LNCAP (cell line): ENCODE data around the gene ELP1.

Source experiments
- TF ChIP-seq, protein P1 (sequence below): fragments of 450-650 bp; IDR thresholded peaks from 2 replicates; pipeline ENCODE4 v1.5.1; 2017; ENCODE audit warnings: mild to moderate bottlenecking

ELP1 gene

DNA sequence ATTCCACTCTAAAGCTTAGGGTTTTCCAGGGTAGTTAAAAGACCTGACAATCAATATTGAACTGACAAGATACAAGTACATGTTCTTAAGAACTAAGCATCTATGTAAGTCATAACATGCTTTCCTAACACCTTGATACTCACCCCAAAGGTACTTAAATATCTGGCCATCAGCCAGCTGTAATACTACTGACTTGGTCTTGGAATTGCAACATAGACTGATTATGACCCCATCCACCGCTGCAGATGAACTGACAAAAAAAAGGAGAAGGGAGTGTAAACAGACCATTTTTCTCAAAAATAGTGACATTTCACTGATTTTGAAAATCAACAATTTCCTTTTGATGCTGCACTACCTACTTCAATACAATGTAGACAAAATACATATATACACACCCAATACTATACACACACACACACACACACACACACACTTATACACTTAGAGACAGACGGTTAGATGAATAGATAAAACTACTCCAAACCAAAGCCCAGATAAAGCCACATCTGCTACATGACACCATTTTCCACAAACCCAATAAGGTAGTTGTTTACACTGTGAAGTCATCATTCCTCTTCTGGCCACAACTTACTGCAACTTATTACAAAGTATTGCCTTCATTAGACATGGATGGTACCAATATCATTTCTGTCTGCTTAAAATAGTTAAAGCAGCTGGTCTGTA lies 30.4 kb downstream of the ELP1 start:
- TF ChIP-seq, protein P1, sequence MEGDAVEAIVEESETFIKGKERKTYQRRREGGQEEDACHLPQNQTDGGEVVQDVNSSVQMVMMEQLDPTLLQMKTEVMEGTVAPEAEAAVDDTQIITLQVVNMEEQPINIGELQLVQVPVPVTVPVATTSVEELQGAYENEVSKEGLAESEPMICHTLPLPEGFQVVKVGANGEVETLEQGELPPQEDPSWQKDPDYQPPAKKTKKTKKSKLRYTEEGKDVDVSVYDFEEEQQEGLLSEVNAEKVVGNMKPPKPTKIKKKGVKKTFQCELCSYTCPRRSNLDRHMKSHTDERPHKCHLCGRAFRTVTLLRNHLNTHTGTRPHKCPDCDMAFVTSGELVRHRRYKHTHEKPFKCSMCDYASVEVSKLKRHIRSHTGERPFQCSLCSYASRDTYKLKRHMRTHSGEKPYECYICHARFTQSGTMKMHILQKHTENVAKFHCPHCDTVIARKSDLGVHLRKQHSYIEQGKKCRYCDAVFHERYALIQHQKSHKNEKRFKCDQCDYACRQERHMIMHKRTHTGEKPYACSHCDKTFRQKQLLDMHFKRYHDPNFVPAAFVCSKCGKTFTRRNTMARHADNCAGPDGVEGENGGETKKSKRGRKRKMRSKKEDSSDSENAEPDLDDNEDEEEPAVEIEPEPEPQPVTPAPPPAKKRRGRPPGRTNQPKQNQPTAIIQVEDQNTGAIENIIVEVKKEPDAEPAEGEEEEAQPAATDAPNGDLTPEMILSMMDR: no peak

DNA sequence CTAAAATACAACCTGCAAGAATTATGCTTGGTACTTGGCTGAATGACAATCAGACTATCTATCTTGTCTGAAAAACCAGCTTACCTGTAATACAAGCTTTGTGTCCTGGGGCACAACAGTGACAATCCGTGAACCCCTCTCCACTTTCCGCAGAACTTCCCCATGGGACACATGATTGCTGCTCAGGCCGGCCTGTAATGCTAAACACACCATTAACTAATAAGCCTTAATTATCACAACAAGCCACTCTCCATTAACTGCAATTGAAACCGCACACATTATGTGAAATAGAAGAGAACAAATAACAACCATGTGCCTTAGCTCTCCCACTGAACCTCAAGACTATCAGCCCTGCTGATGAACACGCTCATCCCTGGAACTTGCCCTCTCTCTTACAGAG lies 33.7 kb downstream of the ELP1 start:
- TF ChIP-seq, protein P1: no peak

DNA sequence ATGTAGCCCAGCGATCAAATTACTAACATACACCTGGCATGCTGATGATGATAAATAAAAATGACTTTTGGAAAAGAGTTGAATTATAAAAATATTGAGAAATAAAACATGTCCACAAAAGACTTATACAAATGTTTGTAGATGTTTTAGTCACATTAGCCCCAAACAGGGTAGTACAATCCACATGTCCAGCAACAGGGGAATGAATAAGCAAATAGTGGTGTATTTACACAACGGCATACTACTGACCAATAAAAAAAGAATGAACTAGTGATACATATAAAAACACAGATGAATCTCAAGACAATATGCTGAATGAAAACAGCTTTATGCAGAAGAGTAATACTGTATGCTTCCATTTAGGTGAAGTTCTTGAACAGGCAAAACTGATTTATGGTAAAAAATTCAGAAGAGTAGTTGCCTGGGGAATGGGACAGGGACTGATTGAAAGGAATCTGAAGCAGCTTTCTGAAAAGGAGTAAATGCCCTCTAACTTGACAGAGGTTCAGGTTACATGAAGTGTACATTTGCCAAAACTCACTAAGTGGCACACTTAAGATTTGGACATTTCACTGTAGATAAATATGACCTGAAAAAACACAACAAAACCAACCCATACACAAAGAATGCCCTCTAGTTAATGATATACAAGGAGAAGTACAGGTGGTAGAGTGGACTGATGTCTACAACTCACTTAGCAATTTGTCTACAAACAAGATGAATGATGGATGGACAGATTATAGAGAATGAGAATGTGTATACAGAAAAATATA lies 36.4 kb downstream of the ELP1 start:
- TF ChIP-seq, protein P1: no peak

DNA sequence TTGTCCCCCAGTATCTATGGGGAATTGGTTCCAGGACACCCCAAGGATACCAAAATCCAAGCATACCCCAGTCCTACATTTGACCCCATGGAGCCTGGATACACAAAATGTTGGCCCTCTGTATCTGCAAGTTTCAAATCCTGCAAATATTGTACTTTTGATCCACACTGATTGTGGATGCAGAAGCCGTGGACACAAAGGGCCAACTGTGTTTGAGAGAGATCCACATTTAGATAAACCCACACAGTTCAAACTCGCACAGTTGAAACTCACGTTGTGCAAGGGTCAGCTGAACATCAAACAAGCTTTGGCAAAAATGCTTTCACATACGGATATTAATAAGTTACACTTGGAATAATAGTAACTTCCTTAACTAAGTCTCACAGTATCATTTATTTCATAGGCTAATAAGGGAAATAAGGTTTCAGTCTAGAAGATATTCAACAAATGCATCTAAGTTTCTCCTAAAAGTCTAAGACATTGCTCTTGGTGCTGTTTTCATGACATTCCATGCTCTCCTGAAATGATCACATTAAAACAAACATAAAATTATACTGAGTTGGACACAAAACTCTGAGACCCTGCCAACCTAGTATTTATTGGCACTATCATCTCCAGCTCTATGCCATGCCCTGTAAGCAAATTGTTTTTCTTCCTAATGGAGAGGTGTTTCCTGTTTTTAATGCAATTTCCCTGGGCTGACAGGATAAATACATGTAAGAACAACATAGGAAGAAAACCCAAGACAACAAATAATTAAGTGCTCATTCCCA lies 39.5 kb downstream of the ELP1 start:
- TF ChIP-seq, protein P1: no peak

DNA sequence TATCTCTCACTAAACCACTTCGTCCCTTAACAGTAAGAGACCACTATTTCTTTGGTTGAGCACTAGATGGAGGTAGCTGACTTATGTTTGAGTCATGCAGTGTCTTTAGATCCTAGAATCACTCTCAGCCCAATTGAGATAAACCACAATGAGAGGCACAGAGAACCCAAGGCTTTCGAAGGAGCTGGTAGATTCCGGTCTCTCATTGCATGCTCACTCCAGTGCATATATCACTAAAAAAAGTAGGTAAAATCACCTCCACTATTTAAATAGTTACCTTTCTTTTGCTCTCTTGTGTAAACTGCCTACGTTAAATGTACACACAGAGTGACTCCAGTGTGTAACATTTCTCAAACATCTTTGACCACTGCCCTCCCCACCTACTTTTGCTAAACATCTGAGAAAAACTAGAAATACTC lies 44.3 kb downstream of the ELP1 start:
- TF ChIP-seq, protein P1: peak; percentile 16; the same call in 1 of the 2 replicates

DNA sequence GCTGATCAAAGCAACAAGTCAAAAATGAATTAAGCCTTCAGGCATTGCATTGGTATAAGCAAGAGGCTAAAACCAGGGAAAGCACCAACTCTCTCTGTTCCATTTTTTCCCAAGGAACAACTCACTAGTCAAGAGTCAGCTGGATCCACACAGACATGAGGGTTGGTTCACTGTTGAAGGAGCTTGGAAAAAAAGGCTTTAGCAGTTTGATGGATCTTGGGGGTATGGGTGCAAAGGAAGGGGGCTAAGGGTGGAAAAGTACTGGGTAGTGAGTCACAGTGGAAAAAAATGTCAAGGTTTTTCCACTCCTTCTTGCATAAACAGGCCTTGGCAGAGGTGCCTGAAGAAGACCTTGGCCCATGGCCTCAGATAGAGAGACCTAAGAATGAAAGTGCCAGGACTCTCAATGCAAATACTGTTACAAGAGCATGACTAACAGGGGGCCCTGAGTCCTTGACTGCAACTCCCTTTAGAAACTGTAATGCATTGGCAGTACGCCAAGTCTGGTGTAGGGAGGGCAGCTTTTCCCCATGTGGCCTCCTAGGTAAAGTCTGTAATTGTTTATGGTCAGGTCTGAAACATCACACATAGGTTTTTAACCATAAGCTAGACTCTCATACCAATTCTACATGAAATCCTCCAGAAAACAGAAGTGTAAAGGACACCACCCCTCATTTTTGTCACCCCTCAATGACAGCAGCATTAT lies 48.1 kb downstream of the ELP1 start:
- TF ChIP-seq, protein P1: no peak

DNA sequence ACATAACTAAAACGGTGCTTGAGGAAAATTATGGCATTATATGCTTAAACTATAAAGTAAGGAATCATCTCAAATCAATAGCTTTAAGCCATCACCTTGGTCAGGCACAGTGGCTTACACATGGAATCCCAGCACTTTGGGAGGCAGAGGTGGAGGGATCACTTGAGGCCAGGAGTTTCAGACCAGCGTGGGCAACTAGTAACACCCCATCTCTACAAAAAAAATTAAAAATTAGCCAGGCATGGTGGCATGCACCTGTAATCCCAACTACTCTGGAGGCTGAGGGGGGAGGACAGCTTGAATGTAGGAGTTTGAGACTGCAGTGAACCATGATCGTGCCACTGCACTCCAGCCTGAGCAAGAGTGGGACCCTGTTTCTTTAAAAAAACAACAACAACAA lies 49.2 kb downstream of the ELP1 start:
- TF ChIP-seq, protein P1: no peak
